ENCODE results near the gene RALBP1.

- TF ChIP-seq, protein P1, sequence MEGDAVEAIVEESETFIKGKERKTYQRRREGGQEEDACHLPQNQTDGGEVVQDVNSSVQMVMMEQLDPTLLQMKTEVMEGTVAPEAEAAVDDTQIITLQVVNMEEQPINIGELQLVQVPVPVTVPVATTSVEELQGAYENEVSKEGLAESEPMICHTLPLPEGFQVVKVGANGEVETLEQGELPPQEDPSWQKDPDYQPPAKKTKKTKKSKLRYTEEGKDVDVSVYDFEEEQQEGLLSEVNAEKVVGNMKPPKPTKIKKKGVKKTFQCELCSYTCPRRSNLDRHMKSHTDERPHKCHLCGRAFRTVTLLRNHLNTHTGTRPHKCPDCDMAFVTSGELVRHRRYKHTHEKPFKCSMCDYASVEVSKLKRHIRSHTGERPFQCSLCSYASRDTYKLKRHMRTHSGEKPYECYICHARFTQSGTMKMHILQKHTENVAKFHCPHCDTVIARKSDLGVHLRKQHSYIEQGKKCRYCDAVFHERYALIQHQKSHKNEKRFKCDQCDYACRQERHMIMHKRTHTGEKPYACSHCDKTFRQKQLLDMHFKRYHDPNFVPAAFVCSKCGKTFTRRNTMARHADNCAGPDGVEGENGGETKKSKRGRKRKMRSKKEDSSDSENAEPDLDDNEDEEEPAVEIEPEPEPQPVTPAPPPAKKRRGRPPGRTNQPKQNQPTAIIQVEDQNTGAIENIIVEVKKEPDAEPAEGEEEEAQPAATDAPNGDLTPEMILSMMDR (IDR thresholded peaks at IDR 0.05; ENCODE audit: poor library complexity, severe bottlenecking) = no peak
- TF ChIP-seq SMC3 (conservative IDR thresholded peaks at IDR 0.05; ENCODE audit: poor library complexity) (no peak), EZH2 (IDR thresholded peaks at IDR 0.05; ENCODE audit: borderline replicate concordance, insufficient read depth, low read length, poor library complexity, severe bottlenecking) (no peak), REST (IDR thresholded peaks at IDR 0.05; ENCODE audit: borderline replicate concordance) (no peak), TAF1 (IDR thresholded peaks at IDR 0.05; ENCODE audit: low read depth) (no peak), EP300 (conservative IDR thresholded peaks at IDR 0.05; ENCODE audit: poor library complexity, severe bottlenecking) (no peak), POLR2AphosphoS5 (IDR thresholded peaks at IDR 0.05) (no peak), MXI1 (conservative IDR thresholded peaks at IDR 0.05; ENCODE audit: poor library complexity, severe bottlenecking) (no peak)
Measured at GRCh38 chr18:9437672-9438071, 37.6 kb upstream of the RALBP1 start.
